Smooth muscle cell (in vitro differentiated cells): ENCODE data around the gene WNT10A. TPM values are rescaled to one million over a fixed set of nuclear protein-coding genes. Genes with fewer than 3 reads are reported as not detected.

Experiments
- DNase-seq: peaks from one replicate; lab custom pipeline; 2025; ENCODE audit not compliant: unreplicated experiment; lab: John Stamatoyannopoulos, UW
- H2AFZ ChIP-seq: fragments of 200-600 bp; sonication (generic); 2 replicates; pipeline ENCODE4 v1.6.0; 2016; ENCODE audit warnings: antibody characterized with exemption, low read depth, mild to moderate bottlenecking
- H3F3A ChIP-seq: fragments of 200-600 bp; sonication (generic); 2 replicates; pipeline ENCODE4 v1.6.0; 2017; ENCODE audit warnings: antibody characterized with exemption, low read depth
- H3K27ac ChIP-seq: fragments of 200-600 bp; sonication (generic); 2 replicates; pipeline ENCODE4 v1.5.1; 2016; ENCODE audit warnings: low read depth, mild to moderate bottlenecking
- H3K27me3 ChIP-seq: fragments of 200-600 bp; sonication (generic); 2 replicates; pipeline ENCODE4 v1.6.1; 2016; ENCODE audit warnings: low read depth, mild to moderate bottlenecking
- H3K36me3 ChIP-seq: fragments of 200-600 bp; sonication (generic); 2 replicates; pipeline ENCODE4 v1.5.1; 2016; ENCODE audit warnings: low read depth
- H3K4me1 ChIP-seq: fragments of 200-600 bp; sonication (generic); 2 replicates; pipeline ENCODE4 v1.5.1; 2016; ENCODE audit warnings: low read depth
- H3K4me2 ChIP-seq: fragments of 200-600 bp; sonication (generic); 2 replicates; pipeline ENCODE4 v1.6.0; 2016; ENCODE audit warnings: mild to moderate bottlenecking
- H3K4me3 ChIP-seq: fragments of 200-600 bp; sonication (generic); 2 replicates; pipeline ENCODE4 v1.5.1; 2016; ENCODE audit warnings: mild to moderate bottlenecking
- H3K79me2 ChIP-seq: fragments of 200-600 bp; sonication (generic); 2 replicates; pipeline ENCODE4 v1.6.0; 2016; ENCODE audit warnings: low read depth, mild to moderate bottlenecking
- H3K9ac ChIP-seq: fragments of 200-600 bp; sonication (generic); 2 replicates; pipeline ENCODE4 v1.6.0; 2016; ENCODE audit warnings: low read depth
- H3K9me3 ChIP-seq: fragments of 200-600 bp; sonication (generic); replicated peaks from 2 replicates; pipeline ENCODE4 v1.5.1; 2016; ENCODE audit warnings: low read depth
- H4K20me1 ChIP-seq: fragments of 200-600 bp; sonication (generic); 2 replicates; pipeline ENCODE4 v1.6.0; 2016; ENCODE audit warnings: low read depth
- CTCF ChIP-seq: fragments of 200-600 bp; sonication (generic); IDR thresholded peaks from 2 replicates; pipeline ENCODE4 v1.5.1; 2017; ENCODE audit warnings: borderline replicate concordance, mild to moderate bottlenecking, antibody characterized with exemption; ENCODE audit not compliant: insufficient read depth, poor library complexity, severe bottlenecking
- WGBS: methylation state at CpG from one replicate; pipeline ENCODE4 v1.1.7; 2016; ENCODE audit warnings: low lambda C conversion rate; 5-methylcytosine and 5-hydroxymethylcytosine counted together
- polyA plus RNA-seq: library from polyadenylated mRNA; unstranded; fragments of >200 nt; fragmentation: Nextera tagmentation; extraction: Ambion mirVana; gene quantifications from 2 replicates; pipeline ENCODE4 v1.2.1, GENCODE V29; 2016
- total RNA-seq: library from RNA; depleted of rRNA; stranded (reverse); fragments of >200 nt; gene quantifications from 2 replicates; pipeline ENCODE4 v1.2.3, GENCODE V29; 2014

The WNT10A gene
- total and polyA plus RNA-seq, 2 experiments from 2014 or later, result 2.3 to 3.6 TPM

GRCh38 chr2:218865999-218866398 lies 14.7 kb upstream of the WNT10A start:
- H3K4me2 ChIP-seq, result no peak overlapping the region
- H3K9me3 ChIP-seq, result no peaks in the 10 kb centered on the region
- no peaks in the 10 kb centered on the region for H3K36me3 ChIP-seq
- H4K20me1 ChIP-seq, result no peaks in the 10 kb centered on the region
- H3K4me3 ChIP-seq, result no peak overlapping the region
- H3K27ac ChIP-seq, result no peak overlapping the region
- no peak overlapping the region for H2AFZ ChIP-seq
- H3K27me3 ChIP-seq, result peaks cover 36% of the 10 kb centered on the region
- WGBS, result 67% methylated on average over 1 of the region's 6 CpGs
- no peak for DNase-seq
- H3K9ac ChIP-seq, result no peak overlapping the region
- no peaks in the 10 kb centered on the region for H3F3A ChIP-seq
- no peaks in the 10 kb centered on the region for H3K4me1 ChIP-seq
- no peak for TF ChIP-seq CTCF
- H3K79me2 ChIP-seq, result no peaks in the 10 kb centered on the region

- Histone ChIP-seq H3K9ac (no peak overlapping the region), H3K27ac (no peak overlapping the region), H3F3A (no peaks in the 10 kb centered on the region), H3K27me3 (peaks cover 45% of the 10 kb centered on the region), H3K4me3 (no peak overlapping the region), H3K9me3 (no peaks in the 10 kb centered on the region), H3K4me2 (no peak overlapping the region), H3K4me1 (no peaks in the 10 kb centered on the region), H2AFZ (no peak overlapping the region), H4K20me1 (no peaks in the 10 kb centered on the region), H3K36me3 (no peaks in the 10 kb centered on the region), H3K79me2 (no peaks in the 10 kb centered on the region)
- DNase-seq, result no peak
- TF ChIP-seq CTCF, result no peak
- 56% methylated on average over 6 of the region's 6 CpGs for WGBS
Measured at GRCh38 chr2:218867900-218868299, 12.8 kb upstream of the WNT10A start.

DNA sequence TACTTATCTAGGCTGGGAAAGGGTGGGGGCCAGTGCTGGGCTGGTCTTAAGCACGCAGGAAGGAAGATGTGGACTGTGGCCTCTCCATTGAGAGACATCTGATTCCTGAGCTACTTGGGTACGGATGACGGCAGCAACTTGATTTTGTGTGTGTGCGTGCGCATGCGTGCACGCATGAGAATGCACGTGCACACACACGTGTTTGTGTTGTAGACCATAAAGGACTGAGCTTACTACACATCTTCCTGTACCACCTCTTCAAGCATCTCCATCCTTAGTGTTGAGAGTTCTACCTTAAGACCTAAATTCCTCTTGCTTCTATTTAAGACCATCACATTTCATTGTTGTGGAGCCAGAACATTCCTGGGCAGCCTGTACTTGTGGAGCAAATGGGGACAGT lies 11.6 kb upstream of the WNT10A start:
- Histone ChIP-seq H3K79me2 (no peaks in the 10 kb centered on the region), H3K27me3 (peaks cover 57% of the 10 kb centered on the region), H3K4me1 (no peaks in the 10 kb centered on the region)

More for the DNA sequence above, 11.6 kb upstream of the WNT10A start:
- Histone ChIP-seq H2AFZ (no peak overlapping the region), H3F3A (no peaks in the 10 kb centered on the region), H3K9ac (no peak overlapping the region), H3K27ac (no peak overlapping the region), H4K20me1 (no peaks in the 10 kb centered on the region), H3K36me3 (no peaks in the 10 kb centered on the region), H3K4me2 (no peak overlapping the region), H3K4me3 (no peak overlapping the region), H3K9me3 (no peaks in the 10 kb centered on the region)
- TF ChIP-seq CTCF, result no peak
- WGBS, result 89% methylated on average over 9 of the region's 9 CpGs
- no peak for DNase-seq
